Measurements from ENCODE around the gene LIPK.

- TF ChIP-seq, protein P1, sequence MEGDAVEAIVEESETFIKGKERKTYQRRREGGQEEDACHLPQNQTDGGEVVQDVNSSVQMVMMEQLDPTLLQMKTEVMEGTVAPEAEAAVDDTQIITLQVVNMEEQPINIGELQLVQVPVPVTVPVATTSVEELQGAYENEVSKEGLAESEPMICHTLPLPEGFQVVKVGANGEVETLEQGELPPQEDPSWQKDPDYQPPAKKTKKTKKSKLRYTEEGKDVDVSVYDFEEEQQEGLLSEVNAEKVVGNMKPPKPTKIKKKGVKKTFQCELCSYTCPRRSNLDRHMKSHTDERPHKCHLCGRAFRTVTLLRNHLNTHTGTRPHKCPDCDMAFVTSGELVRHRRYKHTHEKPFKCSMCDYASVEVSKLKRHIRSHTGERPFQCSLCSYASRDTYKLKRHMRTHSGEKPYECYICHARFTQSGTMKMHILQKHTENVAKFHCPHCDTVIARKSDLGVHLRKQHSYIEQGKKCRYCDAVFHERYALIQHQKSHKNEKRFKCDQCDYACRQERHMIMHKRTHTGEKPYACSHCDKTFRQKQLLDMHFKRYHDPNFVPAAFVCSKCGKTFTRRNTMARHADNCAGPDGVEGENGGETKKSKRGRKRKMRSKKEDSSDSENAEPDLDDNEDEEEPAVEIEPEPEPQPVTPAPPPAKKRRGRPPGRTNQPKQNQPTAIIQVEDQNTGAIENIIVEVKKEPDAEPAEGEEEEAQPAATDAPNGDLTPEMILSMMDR (IDR thresholded peaks at IDR 0.05) = no peak
- TF ChIP-seq JUND (IDR thresholded peaks at IDR 0.05) = no peak
- TF ChIP-seq, protein P2, sequence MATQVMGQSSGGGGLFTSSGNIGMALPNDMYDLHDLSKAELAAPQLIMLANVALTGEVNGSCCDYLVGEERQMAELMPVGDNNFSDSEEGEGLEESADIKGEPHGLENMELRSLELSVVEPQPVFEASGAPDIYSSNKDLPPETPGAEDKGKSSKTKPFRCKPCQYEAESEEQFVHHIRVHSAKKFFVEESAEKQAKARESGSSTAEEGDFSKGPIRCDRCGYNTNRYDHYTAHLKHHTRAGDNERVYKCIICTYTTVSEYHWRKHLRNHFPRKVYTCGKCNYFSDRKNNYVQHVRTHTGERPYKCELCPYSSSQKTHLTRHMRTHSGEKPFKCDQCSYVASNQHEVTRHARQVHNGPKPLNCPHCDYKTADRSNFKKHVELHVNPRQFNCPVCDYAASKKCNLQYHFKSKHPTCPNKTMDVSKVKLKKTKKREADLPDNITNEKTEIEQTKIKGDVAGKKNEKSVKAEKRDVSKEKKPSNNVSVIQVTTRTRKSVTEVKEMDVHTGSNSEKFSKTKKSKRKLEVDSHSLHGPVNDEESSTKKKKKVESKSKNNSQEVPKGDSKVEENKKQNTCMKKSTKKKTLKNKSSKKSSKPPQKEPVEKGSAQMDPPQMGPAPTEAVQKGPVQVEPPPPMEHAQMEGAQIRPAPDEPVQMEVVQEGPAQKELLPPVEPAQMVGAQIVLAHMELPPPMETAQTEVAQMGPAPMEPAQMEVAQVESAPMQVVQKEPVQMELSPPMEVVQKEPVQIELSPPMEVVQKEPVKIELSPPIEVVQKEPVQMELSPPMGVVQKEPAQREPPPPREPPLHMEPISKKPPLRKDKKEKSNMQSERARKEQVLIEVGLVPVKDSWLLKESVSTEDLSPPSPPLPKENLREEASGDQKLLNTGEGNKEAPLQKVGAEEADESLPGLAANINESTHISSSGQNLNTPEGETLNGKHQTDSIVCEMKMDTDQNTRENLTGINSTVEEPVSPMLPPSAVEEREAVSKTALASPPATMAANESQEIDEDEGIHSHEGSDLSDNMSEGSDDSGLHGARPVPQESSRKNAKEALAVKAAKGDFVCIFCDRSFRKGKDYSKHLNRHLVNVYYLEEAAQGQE (IDR thresholded peaks at IDR 0.05; ENCODE audit: low read depth, low read length) = no peak
- TF ChIP-seq GABPA (IDR thresholded peaks at IDR 0.05; ENCODE audit: low read depth) = no peak
- TF ChIP-seq TAF1 (IDR thresholded peaks at IDR 0.05; ENCODE audit: borderline replicate concordance, low read depth, low read length) = no peak
- no peak for TF ChIP-seq CHD2 (IDR thresholded peaks at IDR 0.05; ENCODE audit: low read length, partially characterized antibody)
- no peak for TF ChIP-seq USF2 (IDR thresholded peaks at IDR 0.05; ENCODE audit: borderline replicate concordance, low read depth, low read length)
- TF ChIP-seq SIN3A (IDR thresholded peaks at IDR 0.05; ENCODE audit: borderline replicate concordance, low read depth, low read length) = no peak
- no peak for TF ChIP-seq FOXM1 (IDR thresholded peaks at IDR 0.05; ENCODE audit: low read depth)
- TF ChIP-seq RXRA (IDR thresholded peaks at IDR 0.05; ENCODE audit: borderline replicate concordance, low read depth) = no peak
- no peak for TF ChIP-seq FOSL2 (IDR thresholded peaks at IDR 0.05; ENCODE audit: borderline replicate concordance, low read depth)
- TF ChIP-seq, protein P3, sequence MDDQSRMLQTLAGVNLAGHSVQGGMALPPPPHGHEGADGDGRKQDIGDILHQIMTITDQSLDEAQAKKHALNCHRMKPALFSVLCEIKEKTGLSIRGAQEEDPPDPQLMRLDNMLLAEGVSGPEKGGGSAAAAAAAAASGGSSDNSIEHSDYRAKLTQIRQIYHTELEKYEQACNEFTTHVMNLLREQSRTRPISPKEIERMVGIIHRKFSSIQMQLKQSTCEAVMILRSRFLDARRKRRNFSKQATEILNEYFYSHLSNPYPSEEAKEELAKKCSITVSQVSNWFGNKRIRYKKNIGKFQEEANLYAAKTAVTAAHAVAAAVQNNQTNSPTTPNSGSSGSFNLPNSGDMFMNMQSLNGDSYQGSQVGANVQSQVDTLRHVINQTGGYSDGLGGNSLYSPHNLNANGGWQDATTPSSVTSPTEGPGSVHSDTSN (IDR thresholded peaks at IDR 0.05) = no peak
Observed at GRCh38 chr10:88764110-88764509, 58.1 kb downstream of the LIPK start.
